DMS153 treated with DMSO at 0.1 percent for 48 hours (cell line): Measurements from ENCODE around the gene SPAG9.
A peak's percentile ranks its signal among the peaks of the same experiment; 100 is the strongest.
"Not testable (repeated sequence)": the region's sequence is repeated elsewhere in the genome, so short reads cannot be mapped to it uniquely, and the experiment has no call there.

Experiments used
- DNase-seq: peaks from one replicate; lab custom pipeline; 2025; ENCODE audit not compliant: unreplicated experiment; lab: John Stamatoyannopoulos, UW

Gene SPAG9

GRCh38 chr17:51087072-51087757 lies 33.5 kb downstream of the SPAG9 start:
- DNase-seq: no peak

GRCh38 chr17:51085150-51085805 lies 35.4 kb downstream of the SPAG9 start:
- no peak for DNase-seq

- no peak for DNase-seq
These were observed 36.7 kb downstream of the SPAG9 start for GRCh38 chr17:51083981-51084380.

- DNase-seq: not testable (repeated sequence)
These were observed 37.3 kb downstream of the SPAG9 start for GRCh38 chr17:51083364-51083763.

- no peak for DNase-seq
These were observed 41.6 kb downstream of the SPAG9 start for GRCh38 chr17:51079049-51079448.

- DNase-seq: no peak
These were observed 42.6 kb downstream of the SPAG9 start for GRCh38 chr17:51078009-51078592.

GRCh38 chr17:51076821-51077220 lies 43.8 kb downstream of the SPAG9 start:
- DNase-seq: no peak

GRCh38 chr17:51071556-51071955 lies 49.1 kb downstream of the SPAG9 start:
- no peak for DNase-seq

- no peak for DNase-seq
These were observed 55.2 kb downstream of the SPAG9 start for GRCh38 chr17:51065466-51065865.

- DNase-seq: no peak
These were observed 56.5 kb downstream of the SPAG9 start for GRCh38 chr17:51064061-51064735.

- no peak for DNase-seq
These were observed 60.3 kb downstream of the SPAG9 start for GRCh38 chr17:51060396-51060795.

- DNase-seq: no peak
These were observed 60.9 kb downstream of the SPAG9 start for GRCh38 chr17:51059781-51060180.

- no peak for DNase-seq
These were observed 63.1 kb downstream of the SPAG9 start for GRCh38 chr17:51057534-51057933.

GRCh38 chr17:51056813-51057510 lies 63.7 kb downstream of the SPAG9 start:
- DNase-seq: peak; percentile 12

GRCh38 chr17:51054748-51055147 lies 65.9 kb downstream of the SPAG9 start:
- DNase-seq: no peak

- DNase-seq: no peak
These were observed 68.4 kb downstream of the SPAG9 start for GRCh38 chr17:51052235-51052634.

GRCh38 chr17:51050291-51051033 lies 70.2 kb downstream of the SPAG9 start:
- DNase-seq: no peak

- peak; percentile 67 for DNase-seq
These were observed 73.9 kb downstream of the SPAG9 start for GRCh38 chr17:51046514-51047384.

- DNase-seq: no peak
These were observed 74.6 kb downstream of the SPAG9 start for GRCh38 chr17:51046046-51046445.

- no peak for DNase-seq
These were observed 75.0 kb downstream of the SPAG9 start for GRCh38 chr17:51045621-51046020.
